Measurements from ENCODE around the gene LRRC75A.
A peak's percentile ranks its signal among the peaks of the same experiment; 100 is the strongest.
"Not testable (repeated sequence)": the region's sequence is repeated elsewhere in the genome, so short reads cannot be mapped to it uniquely, and the experiment has no call there.

The LRRC75A gene

DNA sequence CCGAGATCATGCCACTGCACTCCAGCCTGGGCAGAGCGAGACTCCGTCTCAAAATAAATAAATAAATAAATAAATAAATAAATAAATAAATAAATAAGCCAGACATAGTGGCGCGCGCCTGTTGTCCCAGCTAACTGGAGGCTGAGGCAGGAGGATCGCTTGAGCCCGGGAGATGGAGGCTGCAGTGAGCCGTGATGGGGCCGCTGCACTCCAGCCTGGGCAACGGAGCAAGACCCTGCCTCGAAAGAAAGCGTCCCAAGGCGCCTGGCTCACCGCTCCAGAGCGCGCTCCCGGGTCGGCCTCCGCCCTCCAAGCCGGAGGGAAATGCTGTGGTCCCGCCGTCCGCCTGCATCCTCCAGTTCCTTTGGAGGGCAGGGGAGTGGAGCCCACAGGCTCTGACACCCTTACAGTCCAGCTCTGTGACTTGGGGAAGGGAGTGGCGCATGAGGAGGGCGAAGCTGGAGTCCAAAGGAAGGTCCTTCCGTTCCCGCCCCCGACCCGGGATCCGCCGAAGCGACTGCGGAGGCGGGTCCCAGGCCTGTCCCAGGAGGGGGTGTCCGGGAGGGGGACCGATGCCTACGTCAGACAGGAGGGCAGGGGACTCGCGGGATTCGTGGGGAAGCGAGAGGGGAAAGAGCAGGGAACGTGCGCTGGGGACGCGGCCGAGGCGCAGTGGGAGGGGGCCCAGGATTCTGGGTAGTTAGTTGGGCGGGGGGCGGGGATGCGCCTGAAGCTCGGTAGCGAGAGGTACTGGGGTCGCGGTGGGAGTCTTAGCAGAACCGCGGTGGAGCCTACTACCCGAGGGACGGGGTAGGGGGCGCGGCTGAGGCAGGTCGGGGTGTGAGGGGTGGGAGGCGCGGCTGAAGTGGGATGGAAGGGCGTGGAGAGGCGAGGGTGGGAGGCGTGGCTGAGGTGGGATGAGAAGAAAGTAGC lies 85.0 kb downstream of the LRRC75A start:
- DNase-seq (ENCODE audit: low read depth): peak; percentile 78
- no peak for TF ChIP-seq CTCF (IDR thresholded peaks at IDR 0.05; ENCODE audit: insufficient read depth, low read depth, low read length, missing control alignments)
- peak overlapping the region; percentile 62 for H3K4me3 ChIP-seq (ENCODE audit: low read depth, low read length)

- not testable (repeated sequence) for DNase-seq (ENCODE audit: low read depth); H3K4me3 ChIP-seq (ENCODE audit: low read depth, low read length)
Measured at GRCh38 chr17:16403847-16404246, 88.1 kb downstream of the LRRC75A start.

GRCh38 chr17:16398270-16399267 lies 93.4 kb downstream of the LRRC75A start:
- peak; percentile 74 for DNase-seq (ENCODE audit: low read depth)
- no peak for TF ChIP-seq CTCF (IDR thresholded peaks at IDR 0.05; ENCODE audit: insufficient read depth, low read depth, low read length, missing control alignments)
- no peak overlapping the region for H3K4me3 ChIP-seq (ENCODE audit: low read depth, low read length)

GRCh38 chr17:16396693-16397092 lies 95.3 kb downstream of the LRRC75A start:
- DNase-seq (ENCODE audit: low read depth); H3K4me3 ChIP-seq (ENCODE audit: low read depth, low read length): not testable (repeated sequence)

DNA sequence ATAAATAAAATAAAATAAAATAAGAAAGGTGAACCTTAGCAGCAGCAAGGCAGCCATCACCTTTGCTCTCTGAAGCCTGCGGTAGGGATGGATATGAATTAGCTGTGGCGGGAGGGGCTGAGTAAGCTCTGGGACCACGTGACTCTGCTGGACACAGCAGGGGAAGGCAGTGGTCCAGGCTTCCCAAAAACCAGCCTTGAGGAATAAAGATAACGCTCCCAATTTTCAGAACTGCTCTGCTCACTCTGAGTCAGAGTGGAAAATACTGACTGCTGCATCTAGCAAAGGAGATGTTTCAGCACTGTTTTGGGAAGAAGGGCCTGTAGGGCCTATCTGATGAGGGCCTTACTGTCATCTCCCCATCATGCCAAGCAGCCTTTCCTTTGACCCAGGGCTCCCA lies 96.1 kb downstream of the LRRC75A start:
- DNase-seq (ENCODE audit: low read depth); H3K4me3 ChIP-seq (ENCODE audit: low read depth, low read length): not testable (repeated sequence)

DNA sequence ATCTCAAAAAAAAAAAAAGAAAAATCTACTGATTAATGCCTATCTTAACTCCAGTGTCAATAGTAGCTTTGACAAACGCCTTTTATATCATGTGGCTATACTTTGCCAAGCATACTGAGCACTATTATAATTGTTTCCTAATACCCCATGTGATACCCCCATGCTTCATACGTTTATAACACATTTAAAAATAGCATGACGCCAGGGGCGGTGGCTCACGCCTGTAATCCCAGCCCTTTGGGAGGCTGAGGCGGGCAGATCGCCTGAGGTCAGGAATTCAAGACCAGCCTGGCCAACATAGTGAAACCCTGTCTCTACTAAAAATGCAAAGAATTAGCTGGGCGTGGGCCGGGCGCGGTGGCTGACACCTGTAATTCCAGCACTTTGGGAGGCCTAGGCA lies 99.5 kb downstream of the LRRC75A start:
- DNase-seq (ENCODE audit: low read depth); H3K4me3 ChIP-seq (ENCODE audit: low read depth, low read length): not testable (repeated sequence)

Measured in GM12865 (cell line).